HG03342 (cell line): ENCODE data around the gene CES2.

Source experiments
- ATAC-seq: cut with Tn5 transposase; IDR thresholded peaks from one replicate; pipeline ENCODE4 v1.9.1; 2021; ENCODE audit warnings: mild to moderate bottlenecking, moderate library complexity; ENCODE audit not compliant: unreplicated experiment

The CES2 gene

DNA sequence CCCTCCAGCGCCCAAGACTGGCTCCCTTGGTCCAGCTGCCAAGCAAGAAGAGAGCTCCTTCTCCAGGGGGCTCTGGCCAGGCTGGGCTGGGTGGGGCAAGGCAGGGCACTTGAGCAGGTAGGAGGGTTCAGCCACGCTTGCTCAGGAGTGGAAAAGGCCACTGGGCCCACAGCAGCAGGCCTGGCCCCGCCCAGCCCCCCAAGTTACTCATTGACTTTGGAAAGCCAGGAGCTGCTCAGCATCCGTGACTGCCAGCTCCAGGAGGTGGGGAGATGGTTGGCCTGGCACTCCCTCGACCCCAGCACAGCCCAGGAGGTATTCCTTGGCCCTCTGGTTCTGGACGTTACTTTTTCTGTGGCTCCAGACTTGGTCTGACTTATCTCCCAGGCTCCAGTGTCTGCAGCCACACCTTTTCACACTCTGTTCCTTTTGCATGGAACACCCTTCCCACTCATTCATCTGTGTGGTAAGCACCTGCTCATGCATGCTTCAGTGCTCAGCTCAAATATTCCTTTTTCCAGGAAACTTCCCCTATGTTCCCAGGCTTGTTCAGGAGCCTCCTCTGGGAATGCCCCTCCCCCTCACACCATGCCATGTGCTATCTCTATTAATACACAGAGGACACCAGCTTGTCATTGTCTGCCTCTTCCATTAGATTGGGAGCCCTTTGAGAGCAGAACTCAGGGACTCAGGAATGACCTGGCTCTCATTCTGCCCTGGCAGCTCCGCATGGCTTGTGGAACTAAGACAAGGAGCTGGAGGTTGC, 16.3 kb upstream of the CES2 start, which contains the start of gene CDH16:
CDH16 (minus strand) TSS at position 83 of the 766 bp plus-strand sequence. CDS start 820 bp downstream, outside the sequence.
- ATAC-seq, result no peak

- no peak for ATAC-seq
These were observed 15.6 kb upstream of the CES2 start for GRCh38 chr16:66919569-66920298.

DNA sequence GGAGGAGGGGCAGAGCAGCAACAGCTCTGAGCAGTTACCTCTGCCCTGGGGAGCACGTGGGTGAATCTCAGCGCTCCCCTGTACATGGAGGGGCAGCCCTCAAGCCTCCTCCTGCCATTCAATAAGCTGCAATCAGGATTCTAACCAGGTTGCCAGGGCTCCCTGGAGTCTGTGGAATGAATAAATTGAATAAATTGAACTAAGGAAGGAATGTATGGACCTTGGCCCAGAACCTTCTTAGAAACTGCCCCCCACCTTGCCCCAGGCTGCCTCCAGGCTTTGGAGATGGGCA, 15.1 kb upstream of the CES2 start:
- no peak for ATAC-seq

GRCh38 chr16:66920924-66921680, 14.2 kb upstream of the CES2 start:
- no peak for ATAC-seq

DNA sequence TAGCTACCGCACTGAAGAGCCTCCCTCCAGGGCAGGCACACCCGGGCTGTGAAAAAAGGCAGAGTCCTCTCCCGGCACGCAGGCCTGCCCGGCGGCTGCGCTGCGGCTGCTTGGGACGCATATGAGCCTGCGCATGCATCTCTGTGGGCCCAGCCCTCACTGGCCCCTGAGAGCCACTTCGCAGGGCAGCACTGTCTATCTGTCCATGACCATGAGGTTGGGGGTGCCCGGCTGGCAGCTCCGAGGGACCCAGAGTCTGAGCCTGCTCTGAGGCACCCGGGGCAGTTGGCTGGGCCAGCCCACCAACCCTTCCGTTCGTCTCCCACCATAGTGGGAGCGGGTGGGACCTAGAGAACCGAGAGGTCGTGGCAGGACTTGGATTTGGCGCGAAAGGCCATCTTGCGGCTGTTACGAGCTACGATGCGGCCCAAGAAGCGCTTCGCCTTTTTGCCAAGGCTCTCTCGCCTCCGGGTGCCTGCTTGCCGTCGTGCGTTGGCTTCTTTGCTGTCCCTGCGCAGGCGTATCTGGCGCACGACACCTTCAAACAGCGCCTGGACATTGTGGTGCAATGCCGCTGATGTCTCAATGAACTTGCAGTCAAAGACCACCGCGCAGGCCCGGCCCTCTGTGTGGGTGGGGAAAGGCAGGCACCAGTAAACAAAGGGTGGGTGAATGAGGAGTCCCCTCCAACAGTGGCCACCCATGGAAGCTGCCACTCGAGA, 13.4 kb upstream of the CES2 start:
- ATAC-seq, result no peak

- no peak for ATAC-seq
These were observed 12.0 kb upstream of the CES2 start for GRCh38 chr16:66923247-66923731.

DNA sequence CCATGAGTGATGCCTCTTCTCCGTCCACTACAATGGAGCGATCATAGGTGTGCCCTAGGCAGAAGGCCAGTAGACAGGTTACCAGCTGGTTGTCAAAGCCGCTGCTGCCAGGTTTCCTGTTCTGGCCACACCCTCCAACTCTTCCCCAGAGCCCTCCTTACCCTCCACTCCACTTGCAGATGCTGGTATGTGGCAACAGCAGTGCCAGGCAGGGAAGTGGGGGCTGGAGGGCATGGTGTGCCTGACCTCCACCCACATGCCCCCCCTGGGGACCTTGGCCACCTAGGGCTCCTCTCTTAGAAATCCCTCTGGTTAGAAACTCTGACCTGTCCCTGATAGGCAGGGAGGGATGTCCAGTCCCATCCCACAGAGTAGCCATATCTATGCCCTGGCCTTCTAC, 11.4 kb upstream of the CES2 start:
- no peak for ATAC-seq

DNA sequence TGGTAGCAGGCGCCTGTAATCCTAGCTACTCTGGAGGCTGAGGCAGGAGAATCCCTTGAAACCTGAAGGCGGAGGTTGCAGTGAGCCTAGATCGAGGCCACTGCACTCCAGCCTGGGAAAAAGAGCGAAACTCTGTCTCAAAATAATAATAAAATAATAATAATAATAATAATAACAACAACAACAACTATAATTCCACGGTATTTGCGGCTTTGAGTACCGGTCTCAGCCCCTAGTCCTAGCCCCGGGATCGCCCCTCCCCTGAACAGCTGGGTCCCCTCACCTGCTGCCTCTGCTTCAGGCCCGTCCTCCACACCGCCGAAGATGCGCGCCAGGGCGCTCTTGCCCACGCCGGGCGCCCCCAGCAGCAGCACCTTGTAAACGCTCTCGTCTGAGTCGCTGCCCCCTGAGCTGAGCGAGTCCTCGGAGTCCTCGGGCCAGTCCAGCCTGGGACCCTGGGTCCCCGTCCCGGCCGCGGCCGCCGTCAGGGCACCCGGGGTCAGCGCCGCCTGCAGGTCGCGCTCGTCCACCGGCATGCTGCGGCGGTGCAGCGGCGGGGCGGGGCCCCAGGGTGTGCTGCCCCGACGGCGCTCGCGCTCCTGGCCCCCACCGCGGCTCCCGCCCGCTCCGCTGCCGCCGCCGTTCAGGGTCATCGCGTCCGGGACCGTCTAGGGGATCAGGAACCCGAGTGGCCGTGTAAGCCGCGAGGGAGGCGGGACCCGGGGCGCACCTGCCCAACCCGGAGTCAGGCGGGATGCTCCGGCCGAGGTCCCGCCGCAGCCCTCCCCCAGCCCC, 10.6 kb upstream of the CES2 start:
- ATAC-seq, result no peak

DNA sequence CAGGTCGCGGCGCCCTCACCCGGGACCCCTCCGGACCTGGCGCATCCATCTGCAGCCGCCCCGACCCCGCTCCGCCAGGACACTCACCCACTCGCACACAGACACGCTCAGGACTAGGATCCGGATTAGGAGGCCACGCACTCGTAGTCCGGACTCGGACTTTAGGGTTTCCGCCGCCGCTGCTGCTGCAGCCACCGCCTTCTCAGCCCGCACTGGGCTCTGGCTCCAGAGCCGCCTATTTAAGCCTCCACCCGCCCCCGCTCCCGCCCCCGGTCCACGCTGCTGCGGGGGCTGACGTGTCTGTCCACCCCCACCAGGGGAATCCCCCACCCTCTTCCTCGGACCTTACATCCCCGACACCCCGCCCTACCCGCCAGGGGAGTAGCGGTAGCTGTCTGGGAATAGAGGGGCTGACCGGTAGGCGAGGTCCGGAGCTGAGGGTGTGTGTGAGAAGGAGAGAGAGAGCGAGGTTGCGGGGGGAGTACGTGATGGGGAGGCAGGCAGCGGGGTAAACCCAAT, 9.9 kb upstream of the CES2 start, which contains the start of gene RRAD:
RRAD (minus strand) TSS at position 214 of the 519 bp plus-strand sequence. CDS start 356 bp downstream, outside the sequence.
- ATAC-seq, result no peak

- no peak for ATAC-seq
These were observed 9.0 kb upstream of the CES2 start for GRCh38 chr16:66926171-66926947.

- no peak for ATAC-seq
These were observed 8.3 kb upstream of the CES2 start for GRCh38 chr16:66926961-66927436.

GRCh38 chr16:66927918-66928649, 7.2 kb upstream of the CES2 start:
- ATAC-seq, result no peak

DNA sequence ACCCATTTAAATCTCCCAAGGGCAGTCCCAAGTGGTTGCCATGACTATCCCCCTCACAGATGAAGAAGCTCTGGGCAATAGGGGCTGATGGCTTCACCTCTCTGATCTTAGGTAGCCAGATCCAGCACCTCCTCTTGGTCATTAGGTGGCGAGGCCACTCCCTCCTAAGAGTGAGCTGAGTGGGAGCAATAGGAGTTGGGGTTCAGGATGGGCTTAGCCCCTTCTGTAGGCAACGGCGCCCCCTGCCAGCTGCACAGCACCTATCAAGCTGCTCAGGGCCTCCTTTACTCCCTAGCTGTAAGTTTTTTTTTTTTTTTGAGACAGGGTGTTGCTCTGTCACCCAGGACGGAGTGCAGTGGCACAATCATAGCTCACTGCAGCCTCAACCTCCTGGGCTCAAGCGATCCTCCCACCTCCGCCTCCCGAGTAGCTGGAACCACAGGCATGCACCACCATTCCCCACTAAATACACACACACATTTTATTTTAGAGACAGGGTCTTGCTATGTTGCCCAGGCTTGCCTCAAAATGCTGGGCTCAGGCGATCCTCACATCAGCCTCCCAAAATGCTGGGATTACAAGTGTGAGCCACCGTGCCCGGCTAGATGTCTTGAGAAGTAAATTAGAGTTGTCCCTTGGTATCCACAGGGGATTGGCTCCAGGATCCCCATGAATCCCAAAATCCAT, 6.5 kb upstream of the CES2 start:
- no peak for ATAC-seq

DNA sequence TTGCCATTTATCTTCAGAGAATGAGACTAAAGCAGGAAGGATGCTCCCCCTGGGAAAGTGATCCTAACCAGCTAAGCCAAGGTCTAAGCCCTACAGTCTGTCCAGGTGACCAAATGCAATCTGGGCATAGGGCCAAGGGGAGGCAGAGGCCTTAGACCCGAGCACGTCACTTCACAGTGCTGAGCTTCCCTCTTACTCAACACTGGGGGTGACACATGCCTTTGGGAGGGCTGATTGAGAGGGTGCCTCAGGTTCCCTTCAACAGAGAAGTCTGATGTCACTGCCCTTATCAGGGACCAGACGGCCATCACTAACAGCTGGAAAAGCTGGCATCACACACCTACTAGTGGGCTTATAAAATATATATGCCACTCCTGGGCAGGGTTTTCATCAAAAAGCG, 5.1 kb upstream of the CES2 start:
- ATAC-seq, result no peak

- ATAC-seq, result no peak
These were observed 3.7 kb upstream of the CES2 start for GRCh38 chr16:66931665-66932064.

GRCh38 chr16:66932076-66932475, 3.2 kb upstream of the CES2 start:
- no peak for ATAC-seq

DNA sequence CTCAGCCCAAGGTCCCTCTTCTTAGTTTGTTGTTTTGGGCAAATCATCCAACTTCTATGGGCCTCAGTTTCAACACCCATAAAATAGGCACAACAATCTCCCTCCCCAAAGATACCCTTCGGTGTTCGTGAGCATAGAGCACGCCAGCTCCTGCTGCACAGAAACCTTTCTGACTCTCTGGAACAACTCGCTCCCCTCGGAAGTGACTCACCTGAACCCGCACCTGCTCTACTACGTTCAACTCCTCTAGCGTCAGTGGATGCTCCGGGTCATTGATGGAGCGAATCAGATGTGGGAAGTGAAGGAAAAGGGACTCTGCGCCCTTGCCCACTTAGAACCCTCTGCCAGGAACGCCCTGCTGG, 1.6 kb upstream of the CES2 start:
- no peak for ATAC-seq
